Gastroesophageal sphincter (tissue), 3 donors: ENCODE data around the gene CLEC10A.

Source experiments
- EP300 ChIP-seq: sonication (generic); formaldehyde crosslinking; IDR thresholded peaks from one replicate; pipeline ENCODE4 v1.6.1; 2017; ENCODE audit warnings: antibody characterized with exemption, mild to moderate bottlenecking
- POLR2A ChIP-seq, 2 donors: fragments of 450-650 bp; IDR thresholded peaks; one replicate each; pipeline ENCODE4 v1.6.1; 2017; ENCODE audit warnings: antibody characterized with exemption in 2 of 2, mild to moderate bottlenecking in 2 of 2, moderate library complexity in 1 of 2
- POLR2AphosphoS5 ChIP-seq: sonication (generic); formaldehyde crosslinking; IDR thresholded peaks from one replicate; pipeline ENCODE4 v1.6.1; 2017; ENCODE audit warnings: antibody characterized with exemption
- TF ChIP-seq, protein P1 (sequence below), 4 experiments: fragments of 200-600 bp in 2 of 4; fragments of 450-650 bp in 2 of 4; sonication (generic) in 1 of 4; IDR thresholded peaks; one replicate each; pipeline ENCODE4 v1.5.1; 2017 to 2019; ENCODE audit warnings: antibody characterized with exemption in 4 of 4, mild to moderate bottlenecking in 2 of 4, moderate library complexity in 2 of 4

DNA sequence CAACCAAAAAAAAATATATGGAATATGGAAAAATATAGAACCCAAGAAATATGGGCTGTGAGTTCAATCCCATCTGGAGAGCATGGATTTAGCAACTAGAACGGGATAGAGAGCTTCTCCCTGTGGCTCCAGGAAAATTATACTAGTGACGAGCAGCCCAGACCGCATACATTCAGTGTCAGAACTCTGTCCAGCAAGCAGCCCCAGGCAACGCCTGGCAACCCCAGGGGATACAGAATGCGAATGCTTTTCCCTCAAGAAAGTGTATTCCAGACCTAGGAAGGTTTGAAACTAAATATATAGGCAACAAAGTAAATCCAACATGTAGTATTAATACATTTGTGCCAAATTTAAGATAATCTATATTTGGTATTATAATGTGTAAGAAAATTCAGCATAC, 48.1 kb upstream of the CLEC10A start:
- TF ChIP-seq, protein P1, sequence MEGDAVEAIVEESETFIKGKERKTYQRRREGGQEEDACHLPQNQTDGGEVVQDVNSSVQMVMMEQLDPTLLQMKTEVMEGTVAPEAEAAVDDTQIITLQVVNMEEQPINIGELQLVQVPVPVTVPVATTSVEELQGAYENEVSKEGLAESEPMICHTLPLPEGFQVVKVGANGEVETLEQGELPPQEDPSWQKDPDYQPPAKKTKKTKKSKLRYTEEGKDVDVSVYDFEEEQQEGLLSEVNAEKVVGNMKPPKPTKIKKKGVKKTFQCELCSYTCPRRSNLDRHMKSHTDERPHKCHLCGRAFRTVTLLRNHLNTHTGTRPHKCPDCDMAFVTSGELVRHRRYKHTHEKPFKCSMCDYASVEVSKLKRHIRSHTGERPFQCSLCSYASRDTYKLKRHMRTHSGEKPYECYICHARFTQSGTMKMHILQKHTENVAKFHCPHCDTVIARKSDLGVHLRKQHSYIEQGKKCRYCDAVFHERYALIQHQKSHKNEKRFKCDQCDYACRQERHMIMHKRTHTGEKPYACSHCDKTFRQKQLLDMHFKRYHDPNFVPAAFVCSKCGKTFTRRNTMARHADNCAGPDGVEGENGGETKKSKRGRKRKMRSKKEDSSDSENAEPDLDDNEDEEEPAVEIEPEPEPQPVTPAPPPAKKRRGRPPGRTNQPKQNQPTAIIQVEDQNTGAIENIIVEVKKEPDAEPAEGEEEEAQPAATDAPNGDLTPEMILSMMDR (IDR thresholded peaks at IDR 0.05): no peak
- TF ChIP-seq POLR2A (IDR thresholded peaks at IDR 0.05): no peak
- no peak for TF ChIP-seq POLR2AphosphoS5
- TF ChIP-seq EP300: no peak
